NCI-H69 (cell line): ENCODE results near the gene SHE.

Experiments used
- DNase-seq: peaks from one replicate; lab custom pipeline; 2025; lab: John Stamatoyannopoulos, UW

The SHE gene

DNA sequence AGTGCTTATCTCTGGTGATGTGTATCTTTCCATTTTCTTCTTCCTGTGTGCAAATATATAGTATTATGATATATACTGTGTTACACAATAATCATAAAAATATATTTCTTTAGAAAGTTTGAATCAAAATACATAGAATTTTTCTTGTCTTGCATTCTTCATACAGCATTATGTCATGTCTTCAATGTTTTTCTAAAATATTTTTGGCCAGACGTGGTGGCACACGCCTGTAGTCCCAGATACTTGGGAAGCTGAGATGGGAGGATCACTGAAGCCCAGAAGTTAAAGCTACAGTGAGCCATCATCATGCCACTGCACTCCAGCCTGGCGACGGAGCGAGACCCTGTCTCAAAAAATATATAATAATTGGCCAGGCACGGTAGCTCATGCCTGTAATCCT lies 55.4 kb downstream of the SHE start:
- no peak for DNase-seq

DNA sequence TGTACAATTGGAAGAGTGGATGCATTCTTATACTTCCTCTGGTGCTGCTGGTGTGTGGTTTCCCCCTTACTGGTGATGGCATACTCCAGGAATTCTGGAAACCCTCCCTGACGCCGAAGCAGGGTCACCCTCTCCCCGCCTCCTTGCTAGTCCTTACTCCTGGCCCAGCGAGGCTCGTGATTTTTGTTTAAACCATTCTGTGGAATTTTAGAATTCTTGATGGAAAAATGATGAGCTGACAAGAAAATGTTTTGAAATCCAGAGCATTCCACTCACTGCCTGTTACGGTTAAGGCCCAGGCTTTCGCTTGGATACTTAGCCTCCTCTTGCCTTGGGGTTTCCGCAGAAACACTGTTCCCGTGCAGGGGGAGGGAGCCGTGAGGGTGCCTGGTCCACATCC lies 55.9 kb downstream of the SHE start:
- DNase-seq: no peak

GRCh38 chr1:154445040-154445472 lies 57.2 kb downstream of the SHE start:
- no peak for DNase-seq

DNA sequence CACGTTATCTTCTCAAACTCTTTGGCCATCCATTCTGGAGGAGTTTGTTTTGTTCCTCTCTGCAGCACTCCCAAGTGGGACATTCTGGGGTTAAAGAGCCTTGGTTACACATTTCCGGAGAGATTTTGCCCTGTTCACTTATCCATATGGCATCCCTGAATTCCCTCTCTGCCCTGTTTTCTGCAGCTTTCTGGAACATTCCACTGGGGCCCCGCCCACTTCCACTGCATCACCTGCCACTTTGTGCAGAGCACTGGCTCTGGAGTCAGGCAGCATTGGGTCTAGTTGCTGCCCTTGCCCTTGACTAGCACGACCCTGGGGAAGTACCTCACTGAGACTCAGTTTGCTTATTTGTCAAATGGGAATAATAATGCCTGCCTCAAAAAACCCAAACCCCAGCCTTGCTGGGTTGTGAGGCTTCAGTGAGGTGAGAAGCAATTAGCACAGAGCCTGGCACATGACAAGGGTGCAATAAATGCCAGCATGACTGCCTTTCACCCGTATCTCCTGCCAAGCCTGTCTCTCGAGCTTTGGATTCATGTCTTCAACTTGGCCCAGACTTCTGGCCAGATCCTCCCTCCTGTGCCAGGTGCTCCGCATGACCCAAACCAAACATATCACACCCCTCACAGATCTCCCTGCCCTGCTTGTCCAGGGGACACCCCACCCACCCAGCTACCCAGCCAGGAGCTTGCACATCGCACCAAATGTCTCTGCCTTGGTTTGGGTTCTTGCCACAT lies 58.8 kb downstream of the SHE start:
- DNase-seq: no peak

DNA sequence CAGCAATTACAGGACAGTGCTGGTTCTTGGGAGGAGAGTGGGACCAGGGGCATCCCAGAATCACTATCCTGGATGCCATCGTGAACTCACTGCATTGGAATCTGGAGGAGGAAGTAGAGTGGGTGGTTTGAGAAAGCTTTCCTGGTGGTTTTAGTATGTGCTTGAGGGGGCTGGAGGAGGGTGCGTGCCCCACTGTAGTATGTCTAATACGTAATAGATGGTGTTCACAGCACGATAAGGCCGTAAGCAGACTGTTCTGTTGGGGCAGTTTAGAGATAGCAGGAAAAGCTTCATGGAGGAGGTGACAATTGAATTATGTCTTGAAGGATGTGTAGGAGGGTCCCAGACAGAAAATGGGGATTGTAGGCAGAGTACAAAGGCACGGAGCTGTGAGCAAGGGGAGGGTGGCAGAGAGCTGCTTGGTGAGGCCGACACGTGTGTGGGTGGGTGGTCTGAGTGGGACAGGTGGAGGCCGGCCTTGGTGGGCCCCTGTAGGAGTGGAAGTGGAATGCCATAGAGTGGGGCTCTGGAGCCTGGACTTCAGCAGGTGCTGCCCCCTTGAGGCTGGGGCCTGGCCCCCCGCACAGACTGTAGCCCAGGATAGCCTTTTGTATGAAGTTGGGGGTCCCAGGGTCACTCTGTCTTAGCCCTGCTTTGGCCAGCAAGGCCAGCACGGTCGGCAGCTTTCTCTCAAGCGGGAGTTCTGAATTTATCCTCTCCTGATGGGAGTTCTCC lies 60.0 kb downstream of the SHE start:
- no peak for DNase-seq

DNA sequence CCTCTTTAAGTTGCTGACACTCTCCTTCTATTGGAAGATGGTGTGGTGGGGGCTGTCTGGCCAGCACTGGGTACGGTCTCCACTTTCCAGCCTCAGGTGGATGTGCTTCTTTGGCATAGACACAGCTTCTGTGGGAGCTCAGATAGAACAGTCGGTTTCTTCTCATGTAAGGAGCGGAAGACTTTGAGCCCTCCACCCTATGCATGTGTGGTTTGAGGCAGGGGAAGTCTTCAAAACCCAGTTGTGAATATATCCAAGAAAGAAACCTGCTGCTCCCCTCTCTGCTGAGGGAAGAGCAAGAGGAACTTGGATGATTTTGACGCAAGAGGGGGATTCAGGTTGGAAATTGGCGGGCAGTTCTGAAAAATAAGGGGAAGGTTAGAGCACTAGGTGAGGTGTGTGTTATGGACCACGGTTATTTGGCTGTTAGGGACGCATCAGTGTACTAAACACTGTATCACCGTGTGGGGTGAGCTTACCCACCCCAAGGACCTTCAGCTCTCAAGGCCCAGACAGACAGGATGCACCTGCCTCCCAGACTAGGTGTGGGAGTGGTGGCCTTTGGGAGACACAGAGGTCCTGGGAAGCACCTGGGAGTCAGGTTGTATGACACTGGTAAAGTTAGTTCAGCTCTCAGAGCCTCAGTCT lies 60.8 kb downstream of the SHE start:
- no peak for DNase-seq

DNA sequence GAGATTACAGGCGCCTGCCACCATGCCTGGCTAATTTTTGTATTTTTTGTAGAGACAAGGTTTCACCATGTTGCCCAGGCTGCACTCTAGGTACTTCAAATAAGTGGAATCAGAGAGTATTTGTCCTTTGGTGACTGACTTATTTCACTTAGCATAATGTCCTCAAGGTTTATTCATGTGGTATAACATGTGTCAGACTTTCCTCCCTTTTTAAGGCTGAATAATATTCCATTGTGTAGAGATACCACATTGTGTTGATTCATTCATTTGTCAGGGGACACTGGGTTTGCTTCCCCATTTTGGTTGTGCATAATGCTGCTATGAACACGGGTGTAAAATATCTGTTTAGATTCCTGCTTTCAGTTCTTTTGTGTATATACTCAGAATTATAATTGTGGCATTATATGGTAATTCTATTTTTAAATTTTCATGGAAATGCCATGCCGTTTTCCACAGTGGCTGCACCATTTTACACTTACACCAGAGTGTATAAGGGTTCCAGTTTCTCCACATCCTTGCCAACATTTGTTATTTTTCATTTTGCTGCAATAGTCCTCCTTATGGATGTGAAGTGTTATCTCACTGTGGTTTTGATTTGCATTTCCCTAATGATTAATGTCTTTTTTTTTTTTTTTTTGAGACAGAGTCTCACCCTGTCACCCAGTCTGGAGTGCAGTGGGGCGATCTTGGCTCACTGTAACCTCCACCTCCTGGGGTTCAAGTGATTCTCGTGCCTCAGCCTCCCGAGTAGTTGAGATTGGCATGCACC lies 62.0 kb downstream of the SHE start:
- no peak for DNase-seq

DNA sequence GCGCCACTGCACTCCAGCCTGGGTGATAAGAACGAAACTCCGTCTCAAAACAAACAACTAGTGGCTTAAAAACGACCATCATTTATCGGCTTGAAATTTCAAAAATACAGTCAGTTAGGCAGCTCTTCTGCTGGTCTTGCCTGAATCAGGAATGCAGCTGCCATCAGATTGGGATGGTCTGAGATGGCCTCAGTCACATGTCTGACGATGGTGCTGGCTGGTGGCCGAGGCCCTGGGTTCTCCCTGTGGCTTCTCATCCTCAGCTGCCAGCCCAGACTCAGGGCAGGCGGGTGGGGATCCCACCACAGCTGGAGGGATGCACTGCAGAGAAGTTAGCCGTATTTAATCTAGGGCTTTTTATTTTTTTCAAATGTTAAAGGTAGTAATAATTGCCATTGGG lies 65.8 kb downstream of the SHE start:
- no peak for DNase-seq

DNA sequence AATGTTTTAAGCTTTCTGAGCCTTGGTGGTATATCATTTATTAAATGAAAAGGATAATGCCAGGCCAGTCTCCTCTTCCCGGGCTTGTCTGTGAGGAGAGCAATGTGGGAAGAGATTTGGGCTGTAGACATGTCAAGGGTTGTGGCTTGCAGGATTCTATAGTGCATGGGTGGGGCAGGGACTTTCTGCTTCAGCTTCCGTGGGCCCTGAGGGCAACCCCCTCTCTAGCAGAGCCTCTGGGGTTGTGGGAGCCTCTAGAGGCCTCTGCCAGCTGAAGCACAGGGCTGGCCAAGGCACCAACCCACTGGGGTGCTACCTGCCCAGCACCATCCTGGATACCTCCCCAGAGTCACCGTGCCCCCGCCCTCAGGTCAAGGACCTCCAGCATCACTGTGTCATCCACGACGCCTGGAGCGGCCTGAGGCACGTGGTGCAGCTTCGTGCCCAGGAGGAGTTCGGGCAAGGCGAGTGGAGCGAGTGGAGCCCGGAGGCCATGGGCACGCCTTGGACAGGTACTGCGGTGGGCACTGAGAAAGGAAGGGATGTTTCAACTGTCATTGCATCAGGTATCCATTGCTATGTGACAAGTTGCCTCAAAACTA lies 66.5 kb downstream of the SHE start:
- no peak for DNase-seq

DNA sequence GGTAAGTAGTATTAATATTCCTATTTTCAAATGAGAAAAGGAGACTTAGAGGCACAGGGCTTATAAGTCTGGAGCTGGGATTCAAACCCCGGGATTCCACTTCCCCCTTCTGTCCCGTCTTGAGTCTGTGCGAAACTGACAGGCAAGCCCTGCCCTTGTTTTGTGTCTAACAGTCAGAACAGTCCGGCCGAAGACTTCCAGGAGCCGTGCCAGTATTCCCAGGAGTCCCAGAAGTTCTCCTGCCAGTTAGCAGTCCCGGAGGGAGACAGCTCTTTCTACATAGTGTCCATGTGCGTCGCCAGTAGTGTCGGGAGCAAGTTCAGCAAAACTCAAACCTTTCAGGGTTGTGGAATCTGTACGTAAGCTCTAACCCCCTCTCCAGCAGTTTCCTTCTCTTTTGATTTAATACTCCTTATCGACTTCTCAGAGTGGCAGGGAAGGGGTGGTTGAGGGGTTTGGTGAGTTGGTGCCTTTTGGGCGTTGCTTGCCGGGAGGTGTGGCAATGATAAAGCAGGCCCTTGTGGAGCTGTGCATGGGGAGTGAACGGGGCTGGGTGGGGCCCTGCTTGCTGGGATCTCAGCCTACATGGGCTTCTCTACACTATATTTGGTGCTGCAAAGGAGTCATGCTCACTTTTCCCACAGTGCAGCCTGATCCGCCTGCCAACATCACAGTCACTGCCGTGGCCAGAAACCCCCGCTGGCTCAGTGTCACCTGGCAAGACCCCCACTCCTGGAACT lies 67.7 kb downstream of the SHE start:
- DNase-seq: no peak

- DNase-seq: no peak
Observed at GRCh38 chr1:154433161-154433764, 68.9 kb downstream of the SHE start.

DNA sequence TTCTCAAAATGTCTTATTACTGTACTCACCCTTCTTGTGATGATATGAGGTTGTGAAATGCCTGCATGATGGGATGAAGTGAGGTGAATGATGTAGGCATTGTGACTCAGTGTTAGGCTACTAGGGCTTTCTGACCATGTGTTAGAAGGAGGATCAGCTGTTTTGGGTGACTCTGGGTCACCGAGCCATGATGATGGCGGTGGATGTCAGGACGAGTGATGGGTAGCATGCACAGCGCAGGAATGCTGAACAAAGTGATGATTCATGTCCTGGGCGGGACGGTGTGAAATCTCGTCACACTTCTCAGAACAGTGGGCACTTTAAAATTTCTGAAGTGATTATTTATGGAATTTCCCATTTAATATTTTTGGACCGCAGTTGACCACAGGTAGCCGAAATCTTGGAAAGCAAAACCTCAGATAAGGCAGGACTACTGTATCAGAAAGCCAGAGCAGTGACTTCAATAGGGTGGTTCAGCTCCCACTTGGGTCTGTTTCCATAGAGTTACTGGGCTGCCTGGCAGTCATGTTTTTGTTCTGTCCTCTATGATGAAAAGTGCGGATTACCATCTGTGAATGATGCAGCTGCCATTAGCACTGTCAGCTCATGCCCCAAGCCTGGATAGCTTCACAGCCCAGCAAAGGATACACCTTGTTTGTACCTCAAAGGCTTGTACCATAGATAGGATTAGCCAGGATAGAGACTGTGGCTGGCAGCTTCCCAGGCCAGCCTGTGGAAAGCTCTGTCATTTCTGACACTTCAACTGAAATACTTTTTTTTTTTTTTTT lies 70.4 kb downstream of the SHE start:
- DNase-seq: no peak

GRCh38 chr1:154430903-154431302 lies 71.3 kb downstream of the SHE start:
- no peak for DNase-seq

GRCh38 chr1:154429841-154430611 lies 72.2 kb downstream of the SHE start:
- DNase-seq: no peak
